ENCODE data around the gene TGFB3. TPM values are rescaled to one million over a fixed set of nuclear protein-coding genes. Genes with fewer than 3 reads are reported as not detected.

TGFB3 gene
- total RNA-seq, 2 donors from 2014 or later, result 136 to 140 TPM

GRCh38 chr14:76007852-76008251 is 26.1 kb upstream of the TGFB3 start:
- Histone ChIP-seq H3K4me3 (no peak overlapping the region), H3K9me3 (no peaks in the 10 kb centered on the region), H3K27me3 (replicated peaks; ENCODE audit: insufficient read depth) (no peaks in the 10 kb centered on the region), H3K4me1 (replicated peaks) (no peaks in the 10 kb centered on the region), H3K36me3 (no peaks in the 10 kb centered on the region), H3K27ac (no peak overlapping the region)
- no peak for DNase-seq (ENCODE audit: low spot score)
- TF ChIP-seq CTCF (IDR thresholded peaks at IDR 0.05), result no peak
- intact Hi-C loops (cut with DNase I), result no loop called here
- 91% methylated on average over 2 of the region's 2 CpGs for WGBS

- DNase-seq (ENCODE audit: low spot score), result no peak
- no peak overlapping the region for H3K27ac ChIP-seq
- H3K4me3 ChIP-seq, result no peak overlapping the region
- WGBS, result 83% methylated on average over 1 of the region's 1 CpG
- H3K36me3 ChIP-seq, result no peaks in the 10 kb centered on the region
- H3K4me1 ChIP-seq (replicated peaks), result no peaks in the 10 kb centered on the region
- H3K27me3 ChIP-seq (replicated peaks; ENCODE audit: insufficient read depth), result no peaks in the 10 kb centered on the region
- intact Hi-C loops (cut with DNase I), result no loop called here
- no peaks in the 10 kb centered on the region for H3K9me3 ChIP-seq
- TF ChIP-seq POLR2A (IDR thresholded peaks at IDR 0.05) (no peak), POLR2AphosphoS5 (IDR thresholded peaks at IDR 0.05) (no peak), CTCF (IDR thresholded peaks at IDR 0.05) (no peak)
These were observed 25.6 kb upstream of the TGFB3 start for GRCh38 chr14:76007379-76007778.

GRCh38 chr14:76006253-76006652 is 24.5 kb upstream of the TGFB3 start:
- H3K9me3 ChIP-seq, result no peaks in the 10 kb centered on the region
- no peaks in the 10 kb centered on the region for H3K27me3 ChIP-seq (replicated peaks; ENCODE audit: insufficient read depth)
- intact Hi-C loops (cut with DNase I), result no loop called here
- no peaks in the 10 kb centered on the region for H3K36me3 ChIP-seq
- no peaks in the 10 kb centered on the region for H3K4me1 ChIP-seq (replicated peaks)
- TF ChIP-seq CTCF (IDR thresholded peaks at IDR 0.05) (no peak), POLR2A (IDR thresholded peaks at IDR 0.05) (no peak), POLR2AphosphoS5 (IDR thresholded peaks at IDR 0.05) (no peak)
- no peak overlapping the region for H3K27ac ChIP-seq
- 87% methylated on average over 2 of the region's 2 CpGs for WGBS
- no peak overlapping the region for H3K4me3 ChIP-seq
- DNase-seq (ENCODE audit: low spot score), result no peak

- TF ChIP-seq POLR2A (IDR thresholded peaks at IDR 0.05), result no peak
- no peak for TF ChIP-seq CTCF (IDR thresholded peaks at IDR 0.05)
- no peak for TF ChIP-seq POLR2AphosphoS5 (IDR thresholded peaks at IDR 0.05)
- no peaks in the 10 kb centered on the region for H3K9me3 ChIP-seq
- H3K4me1 ChIP-seq (replicated peaks), result no peaks in the 10 kb centered on the region
- WGBS, result 91% methylated on average over 1 of the region's 1 CpG
- no peak overlapping the region for H3K27ac ChIP-seq
- H3K36me3 ChIP-seq, result no peaks in the 10 kb centered on the region
- DNase-seq (ENCODE audit: low spot score), result no peak
- intact Hi-C loops (cut with DNase I), result no loop called here
- no peak overlapping the region for H3K4me3 ChIP-seq
- no peaks in the 10 kb centered on the region for H3K27me3 ChIP-seq (replicated peaks; ENCODE audit: insufficient read depth)
These were observed 20.6 kb upstream of the TGFB3 start for GRCh38 chr14:76002383-76002782.

GRCh38 chr14:75999511-76000190 is 17.9 kb upstream of the TGFB3 start:
- Histone ChIP-seq H3K27me3 (replicated peaks; ENCODE audit: insufficient read depth) (no peaks in the 10 kb centered on the region), H3K4me1 (replicated peaks) (no peaks in the 10 kb centered on the region), H3K36me3 (no peaks in the 10 kb centered on the region), H3K9me3 (no peaks in the 10 kb centered on the region), H3K4me3 (no peak overlapping the region), H3K27ac (no peak overlapping the region)
- intact Hi-C loops (cut with DNase I), result no loop called here
- 81% methylated on average over 6 of the region's 6 CpGs for WGBS
- DNase-seq (ENCODE audit: low spot score), result no peak
- TF ChIP-seq POLR2A (IDR thresholded peaks at IDR 0.05), result no peak
- no peak for TF ChIP-seq POLR2AphosphoS5 (IDR thresholded peaks at IDR 0.05)
- TF ChIP-seq CTCF (IDR thresholded peaks at IDR 0.05), result no peak
